ENCODE measurements around the gene FAM184A.
"Not testable (repeated sequence)": the region's sequence is repeated elsewhere in the genome, so short reads cannot be mapped to it uniquely, and the experiment has no call there.

The FAM184A gene

DNA sequence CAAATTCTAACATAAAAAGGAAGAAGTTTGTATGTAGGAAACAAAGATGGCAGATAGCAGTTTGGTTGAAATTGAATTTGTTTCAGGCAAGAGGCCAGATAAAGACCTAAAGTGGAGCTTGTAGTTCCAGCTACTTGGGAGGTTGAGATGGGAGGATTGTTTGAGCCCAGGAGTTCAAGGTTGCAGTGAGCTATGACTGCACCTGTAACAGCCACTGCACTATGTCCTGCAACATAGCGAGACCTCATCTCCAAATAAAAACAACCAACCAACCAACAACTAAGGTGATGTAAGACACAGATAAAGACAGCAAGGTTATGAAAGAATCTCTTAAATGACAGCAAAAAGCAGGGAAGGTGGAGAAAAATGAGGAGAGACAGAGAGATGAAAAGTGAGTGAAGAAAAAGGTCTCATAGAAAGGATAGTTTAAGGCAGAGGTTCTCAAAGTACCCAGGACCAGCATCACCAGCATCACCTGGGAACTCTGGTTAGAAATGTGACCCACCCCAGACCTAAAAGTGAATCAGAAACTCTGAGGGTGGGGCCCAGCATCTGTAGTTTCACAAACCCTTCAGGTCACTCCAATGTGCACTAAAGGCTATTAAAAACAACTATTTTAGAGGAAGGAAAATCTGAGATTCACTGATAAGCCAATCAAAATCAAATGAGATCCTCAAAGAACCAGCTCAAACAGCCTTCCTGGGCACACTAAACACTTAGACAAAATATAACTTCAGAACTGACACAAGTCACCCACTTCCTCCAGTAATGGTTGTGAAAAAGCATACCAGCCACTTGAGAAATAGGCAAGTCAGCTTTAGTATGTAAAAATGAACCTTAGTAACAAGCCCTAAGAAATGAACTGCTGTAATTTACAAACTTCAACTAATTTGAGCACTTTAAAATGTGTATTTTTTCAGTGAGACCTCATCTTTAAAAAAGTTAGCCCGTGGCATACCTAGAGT is 57.6 kb downstream of the FAM184A start:
- TF ChIP-seq, protein P1, sequence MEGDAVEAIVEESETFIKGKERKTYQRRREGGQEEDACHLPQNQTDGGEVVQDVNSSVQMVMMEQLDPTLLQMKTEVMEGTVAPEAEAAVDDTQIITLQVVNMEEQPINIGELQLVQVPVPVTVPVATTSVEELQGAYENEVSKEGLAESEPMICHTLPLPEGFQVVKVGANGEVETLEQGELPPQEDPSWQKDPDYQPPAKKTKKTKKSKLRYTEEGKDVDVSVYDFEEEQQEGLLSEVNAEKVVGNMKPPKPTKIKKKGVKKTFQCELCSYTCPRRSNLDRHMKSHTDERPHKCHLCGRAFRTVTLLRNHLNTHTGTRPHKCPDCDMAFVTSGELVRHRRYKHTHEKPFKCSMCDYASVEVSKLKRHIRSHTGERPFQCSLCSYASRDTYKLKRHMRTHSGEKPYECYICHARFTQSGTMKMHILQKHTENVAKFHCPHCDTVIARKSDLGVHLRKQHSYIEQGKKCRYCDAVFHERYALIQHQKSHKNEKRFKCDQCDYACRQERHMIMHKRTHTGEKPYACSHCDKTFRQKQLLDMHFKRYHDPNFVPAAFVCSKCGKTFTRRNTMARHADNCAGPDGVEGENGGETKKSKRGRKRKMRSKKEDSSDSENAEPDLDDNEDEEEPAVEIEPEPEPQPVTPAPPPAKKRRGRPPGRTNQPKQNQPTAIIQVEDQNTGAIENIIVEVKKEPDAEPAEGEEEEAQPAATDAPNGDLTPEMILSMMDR (IDR thresholded peaks at IDR 0.05; ENCODE audit: insufficient read depth, low read depth, low read length, missing control alignments) = no peak
- H3K4me3 ChIP-seq (ENCODE audit: low read length) = no peak overlapping the region
- no peak for DNase-seq (ENCODE audit: low read depth)

DNA sequence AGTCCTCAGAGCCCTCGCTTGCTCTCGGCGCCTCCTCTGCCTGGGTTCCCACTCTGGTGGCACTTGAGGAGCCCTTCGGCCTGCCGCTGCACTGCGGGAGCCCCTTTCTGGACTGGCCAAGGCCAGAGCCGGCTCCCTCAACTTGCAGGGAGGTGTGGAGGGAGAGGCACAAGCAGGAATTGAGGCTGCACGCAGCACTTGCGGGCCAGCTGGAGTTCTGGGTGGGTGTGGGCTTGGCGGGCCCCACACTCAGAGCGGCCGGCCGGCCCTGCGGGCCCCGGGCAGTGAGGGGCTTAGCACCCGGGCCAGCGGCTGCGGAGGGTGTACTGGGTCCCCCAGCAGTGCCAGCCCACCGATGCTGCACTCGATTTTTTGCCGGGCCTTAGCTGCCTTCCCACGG is 63.3 kb downstream of the FAM184A start:
- DNase-seq (ENCODE audit: low read depth); H3K4me3 ChIP-seq (ENCODE audit: low read length): not testable (repeated sequence)

DNA sequence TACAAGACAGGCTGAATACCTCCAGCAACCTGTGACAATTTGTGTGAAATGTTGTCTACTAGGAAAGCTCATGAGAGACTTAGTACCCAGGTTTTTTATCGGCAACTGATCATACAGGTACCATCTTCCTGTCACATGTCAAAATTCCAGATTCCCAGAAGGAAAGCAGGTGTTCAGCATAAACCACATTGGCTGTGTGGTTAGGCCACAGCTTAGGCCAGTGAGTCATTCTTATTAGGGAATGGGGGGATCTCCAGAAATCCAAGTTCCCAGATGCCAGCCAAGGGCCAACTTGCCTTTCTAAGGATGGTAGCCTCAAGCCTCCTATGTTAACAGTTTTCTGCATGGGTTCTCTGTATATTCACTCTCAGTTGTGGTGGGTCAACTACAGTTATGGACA is 65.9 kb downstream of the FAM184A start:
- no peak overlapping the region for H3K4me3 ChIP-seq (ENCODE audit: low read length)
- DNase-seq (ENCODE audit: low read depth) = no peak
- TF ChIP-seq, protein P1 (IDR thresholded peaks at IDR 0.05; ENCODE audit: insufficient read depth, low read depth, low read length, missing control alignments) = no peak

DNA sequence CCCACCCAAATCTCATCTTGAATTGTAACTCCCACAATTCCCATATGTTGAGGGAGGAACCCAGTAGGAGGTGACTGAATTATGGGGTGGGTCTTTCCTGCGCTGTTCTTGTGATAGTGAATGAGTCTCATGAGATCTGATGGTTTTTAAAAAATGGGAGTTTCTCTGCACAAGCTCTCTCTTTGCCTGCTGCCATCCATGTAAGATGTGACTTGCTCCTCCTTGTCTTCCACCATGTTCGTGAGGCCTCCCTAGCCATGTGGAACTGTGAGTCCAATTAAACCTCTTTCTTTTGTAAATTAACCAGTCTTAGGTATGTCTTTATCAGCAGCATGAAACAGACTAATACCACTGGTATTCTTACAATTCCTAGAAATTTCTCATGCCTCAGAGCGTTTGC is 69.2 kb downstream of the FAM184A start:
- DNase-seq (ENCODE audit: low read depth); H3K4me3 ChIP-seq (ENCODE audit: low read length): not testable (repeated sequence)

DNA sequence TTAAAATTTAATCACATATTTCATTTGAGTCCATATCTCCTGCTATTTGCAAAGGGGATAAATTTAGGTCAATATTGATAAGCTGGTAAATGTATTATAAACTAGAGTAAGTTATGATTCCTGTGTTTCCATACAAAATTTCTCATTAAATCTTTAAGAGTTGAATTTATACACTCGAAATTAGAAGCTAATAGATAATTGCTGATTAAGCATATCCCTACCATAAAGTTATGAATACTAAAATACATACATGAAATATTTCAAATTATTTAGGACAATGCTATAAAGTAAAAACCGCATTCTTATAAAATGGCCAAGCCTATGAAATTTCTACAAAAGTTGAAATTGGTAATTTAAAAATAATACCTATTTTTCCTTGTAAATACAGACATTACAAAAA is 71.5 kb downstream of the FAM184A start:
- TF ChIP-seq, protein P1 (IDR thresholded peaks at IDR 0.05; ENCODE audit: insufficient read depth, low read depth, low read length, missing control alignments) = no peak
- DNase-seq (ENCODE audit: low read depth) = no peak
- H3K4me3 ChIP-seq (ENCODE audit: low read length) = no peak overlapping the region

DNA sequence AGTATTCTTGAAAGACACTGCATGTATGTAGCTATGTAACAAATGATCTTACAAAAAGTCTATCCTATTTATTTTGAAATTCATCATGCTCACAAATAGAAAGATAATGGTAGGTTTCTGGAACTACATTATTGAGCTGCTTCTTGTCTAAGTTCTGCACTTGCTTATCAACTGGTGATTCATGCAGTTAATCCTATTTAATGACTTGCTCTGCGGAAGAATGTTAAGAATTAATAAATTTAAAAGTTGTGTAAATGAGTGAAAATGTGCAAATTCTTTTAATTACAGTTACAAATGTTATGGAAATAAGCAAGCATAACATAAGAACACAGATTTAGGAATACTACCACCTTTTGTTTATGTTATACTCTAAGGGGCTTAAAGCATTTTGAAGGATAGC is 76.4 kb downstream of the FAM184A start:
- no peak for DNase-seq (ENCODE audit: low read depth)
- H3K4me3 ChIP-seq (ENCODE audit: low read length) = no peak overlapping the region
- TF ChIP-seq, protein P1 (IDR thresholded peaks at IDR 0.05; ENCODE audit: insufficient read depth, low read depth, low read length, missing control alignments) = no peak

DNA sequence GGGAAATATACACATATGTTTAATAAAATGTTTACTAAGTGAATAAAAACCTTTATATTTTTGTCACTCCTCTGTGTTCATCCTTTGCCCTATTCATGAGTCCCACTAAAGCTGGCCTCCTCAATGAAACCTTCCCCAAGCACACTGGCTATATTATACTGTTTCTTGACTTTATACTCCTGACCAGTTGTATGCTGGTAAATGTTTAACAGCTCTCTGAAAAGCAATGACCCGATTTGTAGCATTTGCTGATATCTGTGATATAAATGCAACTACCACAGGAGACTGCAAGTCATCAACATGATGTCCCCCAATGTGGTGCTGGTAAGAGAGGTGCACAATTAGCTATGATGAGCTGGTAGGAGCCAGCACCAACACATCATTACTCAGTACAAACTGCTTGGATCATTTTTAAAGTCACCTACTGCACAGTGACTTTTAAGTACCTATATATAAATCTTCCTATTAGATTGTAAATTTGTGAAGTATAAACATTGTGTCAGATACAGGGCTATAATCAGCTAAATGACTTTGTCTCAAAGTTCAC is 78.9 kb downstream of the FAM184A start:
- H3K4me3 ChIP-seq (ENCODE audit: low read length) = no peak overlapping the region
- no peak for DNase-seq (ENCODE audit: low read depth)
- TF ChIP-seq, protein P1 (IDR thresholded peaks at IDR 0.05; ENCODE audit: insufficient read depth, low read depth, low read length, missing control alignments) = no peak

DNA sequence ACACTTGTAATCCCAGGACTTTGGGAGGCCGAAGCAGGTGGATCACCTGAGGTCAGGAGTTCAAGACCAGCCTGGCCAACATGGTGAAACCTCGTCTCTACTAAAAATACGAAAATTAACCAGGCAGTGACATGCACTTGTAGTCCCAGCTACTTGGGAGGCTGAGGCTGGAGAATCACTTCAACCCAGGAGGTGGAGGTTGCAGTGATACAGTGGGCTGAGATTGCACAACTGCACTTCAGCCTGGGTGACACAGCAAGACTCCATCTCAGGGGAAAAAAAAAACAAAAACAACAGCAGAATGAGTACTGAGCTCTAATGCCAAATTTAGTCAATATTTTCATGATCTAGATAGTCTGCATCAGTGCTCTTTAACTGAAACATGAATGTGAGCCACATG is 81.0 kb downstream of the FAM184A start:
- not testable (repeated sequence) for DNase-seq (ENCODE audit: low read depth); H3K4me3 ChIP-seq (ENCODE audit: low read length)
